Measurements from ENCODE around the gene ATP8A2.

DNA sequence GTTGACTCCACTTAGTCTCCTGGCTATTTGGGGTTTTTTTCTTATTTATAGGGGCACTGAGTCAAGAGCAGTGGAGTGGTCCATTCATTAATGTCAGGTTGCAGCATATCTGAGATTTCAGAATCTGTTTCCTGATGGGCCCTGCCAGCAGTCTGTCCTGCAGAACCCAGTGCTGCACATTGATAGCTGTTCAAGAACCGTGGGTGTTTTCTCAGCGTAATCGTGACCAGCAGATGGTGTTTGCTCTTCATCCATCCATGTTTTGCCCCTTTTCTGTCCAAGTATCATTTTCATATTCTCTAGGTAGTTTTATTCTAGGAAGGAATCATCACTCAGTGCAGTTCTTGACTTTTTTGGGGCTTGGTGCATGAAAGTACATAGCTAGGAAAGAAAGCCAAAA, 166.5 kb downstream of the ATP8A2 start:
- TF ChIP-seq, protein P1, sequence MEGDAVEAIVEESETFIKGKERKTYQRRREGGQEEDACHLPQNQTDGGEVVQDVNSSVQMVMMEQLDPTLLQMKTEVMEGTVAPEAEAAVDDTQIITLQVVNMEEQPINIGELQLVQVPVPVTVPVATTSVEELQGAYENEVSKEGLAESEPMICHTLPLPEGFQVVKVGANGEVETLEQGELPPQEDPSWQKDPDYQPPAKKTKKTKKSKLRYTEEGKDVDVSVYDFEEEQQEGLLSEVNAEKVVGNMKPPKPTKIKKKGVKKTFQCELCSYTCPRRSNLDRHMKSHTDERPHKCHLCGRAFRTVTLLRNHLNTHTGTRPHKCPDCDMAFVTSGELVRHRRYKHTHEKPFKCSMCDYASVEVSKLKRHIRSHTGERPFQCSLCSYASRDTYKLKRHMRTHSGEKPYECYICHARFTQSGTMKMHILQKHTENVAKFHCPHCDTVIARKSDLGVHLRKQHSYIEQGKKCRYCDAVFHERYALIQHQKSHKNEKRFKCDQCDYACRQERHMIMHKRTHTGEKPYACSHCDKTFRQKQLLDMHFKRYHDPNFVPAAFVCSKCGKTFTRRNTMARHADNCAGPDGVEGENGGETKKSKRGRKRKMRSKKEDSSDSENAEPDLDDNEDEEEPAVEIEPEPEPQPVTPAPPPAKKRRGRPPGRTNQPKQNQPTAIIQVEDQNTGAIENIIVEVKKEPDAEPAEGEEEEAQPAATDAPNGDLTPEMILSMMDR (conservative IDR thresholded peaks at IDR 0.05), result no peak
- TF ChIP-seq ZFX (IDR thresholded peaks at IDR 0.05), result peak; percentile 30; the same call in 1 of the 2 replicates
